GM04504 (cell line): ENCODE results near the gene SUB1.
"Not testable (repeated sequence)": the region's sequence is repeated elsewhere in the genome, so short reads cannot be mapped to it uniquely, and the experiment has no call there.

ENCODE experiments used
- DNase-seq: peaks from one replicate; pipeline ENCODE4 v3.0.0-alpha.2; 2012; ENCODE audit warnings: low read depth

SUB1 gene

GRCh38 chr5:32600054-32600622 is 14.8 kb downstream of the SUB1 start:
- peak; percentile 84 for DNase-seq

GRCh38 chr5:32601623-32602295 is 16.4 kb downstream of the SUB1 start:
- no peak for DNase-seq

GRCh38 chr5:32602906-32603305 is 17.5 kb downstream of the SUB1 start:
- no peak for DNase-seq

GRCh38 chr5:32604800-32605765 is 19.7 kb downstream of the SUB1 start:
- DNase-seq, result no peak

GRCh38 chr5:32605766-32606152 is 20.4 kb downstream of the SUB1 start:
- DNase-seq, result no peak

GRCh38 chr5:32612134-32612888 is 27.0 kb downstream of the SUB1 start:
- DNase-seq, result no peak

- DNase-seq, result peak; percentile 53
Observed at GRCh38 chr5:32613050-32613672, 27.8 kb downstream of the SUB1 start.

GRCh38 chr5:32615236-32615635 is 29.9 kb downstream of the SUB1 start:
- DNase-seq, result no peak

GRCh38 chr5:32618962-32619361 is 33.6 kb downstream of the SUB1 start:
- DNase-seq, result no peak

- DNase-seq, result no peak
Observed at GRCh38 chr5:32621256-32621655, 35.9 kb downstream of the SUB1 start.

- no peak for DNase-seq
Observed at GRCh38 chr5:32625106-32625505, 39.7 kb downstream of the SUB1 start.

- no peak for DNase-seq
Observed at GRCh38 chr5:32625547-32625946, 40.2 kb downstream of the SUB1 start.

- DNase-seq, result no peak
Observed at GRCh38 chr5:32627219-32627870, 42.0 kb downstream of the SUB1 start.

GRCh38 chr5:32628049-32628844 is 42.9 kb downstream of the SUB1 start:
- no peak for DNase-seq

GRCh38 chr5:32630867-32631491 is 45.6 kb downstream of the SUB1 start:
- DNase-seq, result no peak

GRCh38 chr5:32633017-32633416 is 47.7 kb downstream of the SUB1 start:
- DNase-seq, result not testable (repeated sequence)

- no peak for DNase-seq
Observed at GRCh38 chr5:32638309-32638708, 53.0 kb downstream of the SUB1 start.

GRCh38 chr5:32639943-32640342 is 54.6 kb downstream of the SUB1 start:
- no peak for DNase-seq

- DNase-seq, result no peak
Observed at GRCh38 chr5:32642276-32643002, 57.1 kb downstream of the SUB1 start.
